ENCODE results near the gene SHISA9.

The SHISA9 gene

DNA sequence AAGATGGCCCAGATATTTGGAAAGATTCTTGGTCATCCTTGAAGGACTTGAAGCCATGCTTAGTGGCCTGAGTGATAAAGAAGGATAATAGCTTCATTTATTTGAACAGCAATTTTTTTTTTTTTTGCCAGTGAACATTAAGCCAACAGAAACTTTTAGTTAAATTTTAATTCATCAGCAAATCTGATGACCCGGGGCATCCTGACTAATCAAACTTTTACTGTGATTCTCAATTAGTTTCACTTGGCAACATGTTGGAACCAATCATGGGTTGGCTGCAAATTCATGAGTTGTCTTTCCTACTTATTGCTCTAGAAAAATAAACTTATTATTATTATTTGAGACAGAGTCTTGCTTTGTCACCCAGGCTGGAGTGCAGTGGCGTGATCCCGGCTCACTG lies 74.4 kb downstream of the SHISA9 start:
- DNase-seq (ENCODE audit: low spot score in 2 of 2), result no peak
- no peak overlapping the region for H3K27ac Mint-ChIP-seq (ENCODE audit: low read depth)
- peaks cover 6% of the 10 kb centered on the region for H3K9me3 Mint-ChIP-seq
- no peak for ATAC-seq (replicated peaks; ENCODE audit: extremely low read depth, poor library complexity, severe bottlenecking)
- H3K36me3 Mint-ChIP-seq (ENCODE audit: insufficient read depth), result no peaks in the 10 kb centered on the region
- H3K4me1 Mint-ChIP-seq, result no peaks in the 10 kb centered on the region
- no peak overlapping the region for H3K4me3 Mint-ChIP-seq
- H3K27me3 Mint-ChIP-seq, result no peaks in the 10 kb centered on the region

DNA sequence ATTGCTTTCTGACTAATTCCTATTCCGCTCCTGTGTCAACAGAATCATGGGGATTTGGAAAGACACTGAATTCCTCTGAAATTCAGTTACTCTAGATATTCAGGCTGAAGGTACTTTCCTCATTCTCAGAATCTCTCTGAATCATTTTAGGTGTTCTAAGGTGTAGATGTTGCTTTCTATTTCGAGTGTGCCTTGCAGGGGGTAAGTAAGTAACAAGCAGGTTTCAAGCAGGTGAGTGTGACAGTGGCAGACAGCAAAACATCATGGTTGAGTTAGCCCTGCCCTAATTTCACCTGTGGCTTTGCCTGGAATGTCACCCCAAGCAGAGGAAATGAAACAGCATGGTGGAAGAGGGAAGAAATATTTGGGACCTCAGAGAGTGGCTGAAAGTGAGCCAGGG lies 75.1 kb downstream of the SHISA9 start:
- no peak overlapping the region for H3K27ac Mint-ChIP-seq (ENCODE audit: low read depth)
- H3K27me3 Mint-ChIP-seq, result no peaks in the 10 kb centered on the region
- H3K4me3 Mint-ChIP-seq, result no peak overlapping the region
- no peak for ATAC-seq (replicated peaks; ENCODE audit: extremely low read depth, poor library complexity, severe bottlenecking)
- no peak for DNase-seq (ENCODE audit: low spot score in 2 of 2)
- H3K36me3 Mint-ChIP-seq (ENCODE audit: insufficient read depth), result no peaks in the 10 kb centered on the region
- H3K9me3 Mint-ChIP-seq, result peaks cover 11% of the 10 kb centered on the region
- no peaks in the 10 kb centered on the region for H3K4me1 Mint-ChIP-seq

DNA sequence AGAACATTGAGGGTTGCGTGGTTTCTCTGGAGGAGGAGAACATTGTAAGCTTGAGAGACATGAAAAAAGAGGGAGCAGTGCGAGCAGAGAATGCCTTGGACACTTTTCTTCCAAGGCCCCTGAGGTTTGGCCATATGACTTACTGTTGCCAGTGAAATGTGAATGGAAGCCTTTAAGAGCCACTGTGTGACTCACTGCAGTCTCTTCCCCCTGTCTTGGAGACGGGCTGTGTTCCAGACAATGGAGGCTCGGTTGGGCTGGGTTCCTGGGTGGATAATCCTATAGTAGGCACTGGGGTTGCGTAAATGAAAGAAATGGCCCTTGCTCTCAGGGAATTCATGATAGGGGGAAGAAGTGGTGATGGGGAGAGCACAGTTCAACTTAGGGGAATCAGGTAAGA lies 75.5 kb downstream of the SHISA9 start:
- DNase-seq (ENCODE audit: low spot score in 2 of 2), result no peak
- Mint-ChIP-seq H3K36me3 (ENCODE audit: insufficient read depth) (no peaks in the 10 kb centered on the region), H3K4me3 (no peak overlapping the region), H3K9me3 (peaks cover 14% of the 10 kb centered on the region), H3K4me1 (no peaks in the 10 kb centered on the region), H3K27ac (ENCODE audit: low read depth) (no peak overlapping the region), H3K27me3 (no peaks in the 10 kb centered on the region)
- no peak for ATAC-seq (replicated peaks; ENCODE audit: extremely low read depth, poor library complexity, severe bottlenecking)

DNA sequence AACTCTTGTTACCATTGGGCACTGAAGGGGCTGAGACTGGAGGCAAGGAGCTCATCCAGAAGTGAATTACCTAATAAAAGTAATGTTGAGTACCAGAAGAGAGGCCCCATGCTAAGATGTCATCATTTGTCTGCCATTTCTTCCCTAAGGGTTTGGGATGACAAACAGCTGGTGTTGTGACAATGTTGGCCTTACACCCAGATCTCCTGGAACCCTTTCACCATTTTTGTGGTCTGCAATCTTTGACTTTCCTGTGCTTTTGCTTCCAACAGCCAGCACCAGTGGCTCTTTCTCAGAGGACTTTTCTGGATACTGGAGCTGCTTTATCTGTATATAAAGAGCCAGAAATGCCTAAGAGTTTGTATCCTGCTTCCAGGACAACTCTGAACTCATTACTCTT lies 84.1 kb downstream of the SHISA9 start:
- DNase-seq (ENCODE audit: low spot score in 2 of 2) (no peak), ATAC-seq (replicated peaks; ENCODE audit: extremely low read depth, poor library complexity, severe bottlenecking) (no peak)
- Mint-ChIP-seq H3K9me3 (peaks cover 7% of the 10 kb centered on the region), H3K4me3 (no peak overlapping the region), H3K36me3 (ENCODE audit: insufficient read depth) (peaks cover 4% of the 10 kb centered on the region), H3K4me1 (no peaks in the 10 kb centered on the region), H3K27ac (ENCODE audit: low read depth) (no peak overlapping the region), H3K27me3 (no peaks in the 10 kb centered on the region)

DNA sequence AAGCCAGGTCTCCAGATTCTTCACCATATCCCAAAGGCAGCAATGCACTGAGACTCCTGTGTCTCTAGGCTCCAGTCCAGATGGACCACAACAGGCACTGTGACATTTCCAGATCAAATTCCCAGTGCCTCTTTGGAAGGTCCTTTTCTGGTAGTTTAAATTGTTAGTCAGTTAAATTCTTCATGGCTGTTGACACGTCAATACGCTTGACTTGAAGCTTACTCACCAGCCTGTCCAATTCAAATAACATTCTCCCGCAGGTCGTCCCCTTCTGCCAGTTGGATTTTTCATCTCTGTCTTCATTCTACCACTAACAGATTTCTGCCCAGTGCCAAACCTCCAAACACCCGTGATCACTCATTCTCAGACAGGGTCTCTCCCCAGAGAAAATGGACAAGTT lies 86.7 kb downstream of the SHISA9 start:
- Mint-ChIP-seq H3K27ac (ENCODE audit: low read depth) (no peak overlapping the region), H3K4me3 (no peak overlapping the region), H3K9me3 (no peaks in the 10 kb centered on the region), H3K36me3 (ENCODE audit: insufficient read depth) (peaks cover 2% of the 10 kb centered on the region), H3K27me3 (no peaks in the 10 kb centered on the region), H3K4me1 (no peaks in the 10 kb centered on the region)
- DNase-seq (ENCODE audit: low spot score in 2 of 2) (no peak), ATAC-seq (replicated peaks; ENCODE audit: extremely low read depth, poor library complexity, severe bottlenecking) (no peak)

DNA sequence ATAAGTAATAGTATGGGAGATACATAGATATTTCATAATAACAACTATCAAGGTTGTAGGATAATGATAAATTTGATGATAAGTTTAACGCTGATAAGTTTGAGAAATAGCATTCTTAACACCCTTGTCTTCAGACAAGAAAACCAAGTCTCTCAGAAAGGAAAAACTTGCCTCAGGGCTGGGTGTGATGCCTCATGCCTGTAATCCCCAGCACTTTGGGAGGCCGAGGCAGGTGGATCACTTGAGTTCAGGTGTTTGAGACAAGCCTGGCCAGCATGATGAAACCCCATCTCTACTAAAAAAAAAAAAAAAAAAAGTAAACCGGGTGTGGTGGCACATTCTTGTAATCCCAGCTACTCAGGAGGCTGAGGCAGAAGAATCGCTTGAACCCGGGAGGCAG lies 90.7 kb downstream of the SHISA9 start:
- no peaks in the 10 kb centered on the region for H3K4me1 Mint-ChIP-seq
- no peak overlapping the region for H3K4me3 Mint-ChIP-seq
- H3K9me3 Mint-ChIP-seq, result no peaks in the 10 kb centered on the region
- H3K27ac Mint-ChIP-seq (ENCODE audit: low read depth), result no peak overlapping the region
- no peaks in the 10 kb centered on the region for H3K27me3 Mint-ChIP-seq
- DNase-seq (ENCODE audit: low spot score in 2 of 2), result no peak
- no peak for ATAC-seq (replicated peaks; ENCODE audit: extremely low read depth, poor library complexity, severe bottlenecking)
- H3K36me3 Mint-ChIP-seq (ENCODE audit: insufficient read depth), result no peaks in the 10 kb centered on the region

DNA sequence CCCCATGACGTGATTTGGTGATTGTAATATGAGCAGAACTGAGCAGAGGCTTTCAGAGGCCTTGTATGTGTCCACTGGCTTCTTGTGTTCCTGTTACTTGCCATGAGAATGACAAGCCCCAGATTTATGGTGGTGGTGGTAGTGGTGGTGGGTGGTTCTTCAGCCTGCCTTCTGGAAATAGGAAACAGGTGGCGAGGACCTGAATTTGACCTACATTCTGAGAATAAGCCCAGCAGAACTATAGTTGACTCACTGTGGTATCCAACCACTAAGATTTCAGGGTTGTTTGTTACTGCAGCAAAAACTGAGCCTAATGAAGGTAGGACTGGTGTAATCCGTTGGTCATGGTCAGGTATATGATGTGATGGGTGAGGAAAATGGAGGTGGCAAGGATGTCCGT lies 93.0 kb downstream of the SHISA9 start:
- Mint-ChIP-seq H3K4me3 (no peak overlapping the region), H3K27ac (ENCODE audit: low read depth) (no peak overlapping the region), H3K4me1 (no peaks in the 10 kb centered on the region), H3K9me3 (no peaks in the 10 kb centered on the region), H3K36me3 (ENCODE audit: insufficient read depth) (no peaks in the 10 kb centered on the region), H3K27me3 (no peaks in the 10 kb centered on the region)
- DNase-seq (ENCODE audit: low spot score in 2 of 2) (no peak), ATAC-seq (replicated peaks; ENCODE audit: extremely low read depth, poor library complexity, severe bottlenecking) (no peak)

DNA sequence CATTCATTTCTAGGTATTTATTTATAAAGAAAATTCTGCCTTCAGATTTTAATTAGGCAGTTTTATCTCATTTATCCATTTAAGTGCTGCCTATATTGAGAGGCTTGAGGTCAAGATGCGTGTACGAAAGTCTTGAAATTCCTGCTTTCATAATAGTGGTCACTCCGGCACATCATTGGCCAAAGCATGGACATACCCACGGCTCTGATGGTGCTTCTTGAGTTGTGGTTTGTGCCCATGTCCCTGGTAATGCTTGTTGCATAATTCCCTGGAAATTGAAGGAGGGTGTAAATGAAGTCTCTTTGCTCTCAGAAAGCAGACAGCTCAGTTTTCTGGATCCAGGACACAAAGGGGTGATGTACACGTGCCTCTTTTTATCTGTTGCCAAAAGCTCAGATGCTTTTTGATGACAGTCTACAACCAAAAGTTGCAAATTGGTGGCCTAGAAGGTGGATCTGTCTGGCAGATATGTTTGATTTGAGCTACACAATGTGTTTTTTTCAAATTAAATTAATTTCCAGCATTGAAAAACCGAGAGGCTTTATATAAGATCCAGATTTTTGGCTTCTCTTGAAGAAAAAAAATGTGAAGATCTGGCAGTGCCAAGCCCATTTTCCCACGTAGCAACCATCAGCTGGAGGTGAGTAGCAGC lies 94.4 kb downstream of the SHISA9 start:
- H3K27ac Mint-ChIP-seq (ENCODE audit: low read depth), result no peak overlapping the region
- H3K27me3 Mint-ChIP-seq, result no peaks in the 10 kb centered on the region
- H3K4me1 Mint-ChIP-seq, result no peaks in the 10 kb centered on the region
- H3K36me3 Mint-ChIP-seq (ENCODE audit: insufficient read depth), result no peaks in the 10 kb centered on the region
- DNase-seq (ENCODE audit: low spot score in 2 of 2) (no peak), ATAC-seq (replicated peaks; ENCODE audit: extremely low read depth, poor library complexity, severe bottlenecking) (no peak)
- H3K9me3 Mint-ChIP-seq, result no peaks in the 10 kb centered on the region
- no peak overlapping the region for H3K4me3 Mint-ChIP-seq

DNA sequence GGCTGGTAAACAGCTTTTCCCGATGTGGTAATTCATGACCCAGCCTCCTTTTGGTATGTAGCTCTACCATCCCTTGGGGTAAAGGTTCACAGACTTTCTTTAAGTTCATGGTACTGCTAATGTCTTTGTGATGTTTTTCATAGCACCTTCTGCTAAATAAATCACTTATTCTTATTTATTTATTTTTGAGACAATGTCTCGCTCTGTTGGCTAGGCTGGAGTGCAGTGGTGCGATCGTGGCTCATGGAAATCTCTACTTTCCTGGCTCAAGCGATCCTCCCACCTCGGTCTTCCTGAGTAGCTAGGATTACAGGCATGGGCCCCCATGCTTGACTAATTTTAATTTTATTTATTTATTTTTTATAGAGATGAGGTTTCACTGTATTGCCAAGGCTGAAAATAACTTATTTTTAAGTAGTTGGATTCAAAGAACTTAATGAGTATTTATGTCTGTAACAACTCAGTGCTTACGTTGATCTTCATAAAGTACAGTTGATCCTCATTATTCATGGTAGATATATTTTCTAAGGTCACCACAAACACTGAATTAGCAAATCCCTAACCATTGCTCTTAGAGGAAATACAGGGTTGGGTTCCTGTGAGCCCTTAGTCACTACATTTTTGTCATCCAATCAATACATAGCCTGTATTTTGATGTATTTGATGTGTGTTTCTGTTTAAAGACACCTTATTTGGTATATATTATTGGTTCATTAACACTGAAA lies 97.1 kb downstream of the SHISA9 start:
- Mint-ChIP-seq H3K4me1 (no peaks in the 10 kb centered on the region), H3K36me3 (ENCODE audit: insufficient read depth) (no peaks in the 10 kb centered on the region), H3K9me3 (no peaks in the 10 kb centered on the region), H3K27ac (ENCODE audit: low read depth) (no peak overlapping the region), H3K27me3 (peaks cover 7% of the 10 kb centered on the region), H3K4me3 (no peak overlapping the region)
- ATAC-seq (replicated peaks; ENCODE audit: extremely low read depth, poor library complexity, severe bottlenecking) (no peak), DNase-seq (ENCODE audit: low spot score in 2 of 2) (no peak)

DNA sequence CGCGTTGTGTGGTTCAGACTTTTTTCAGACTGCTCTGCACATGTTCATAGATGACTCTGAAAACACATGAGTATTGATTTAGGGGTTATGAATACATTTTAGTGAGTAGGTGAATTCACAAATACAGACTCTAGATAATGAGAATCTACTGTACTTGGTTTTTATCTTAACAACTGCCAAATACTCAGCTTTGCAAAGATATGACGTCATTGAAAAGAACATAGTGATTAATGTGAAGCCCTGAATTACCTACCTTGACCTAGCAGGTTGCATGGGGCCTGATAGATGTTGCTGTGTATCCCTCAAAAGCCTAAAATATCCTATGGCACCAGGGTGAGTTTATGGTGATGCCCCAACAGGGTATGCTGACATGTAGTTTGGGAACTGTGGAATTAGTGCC lies 98.0 kb downstream of the SHISA9 start:
- H3K27me3 Mint-ChIP-seq, result peaks cover 7% of the 10 kb centered on the region
- DNase-seq (ENCODE audit: low spot score in 2 of 2) (no peak), ATAC-seq (replicated peaks; ENCODE audit: extremely low read depth, poor library complexity, severe bottlenecking) (no peak)
- H3K9me3 Mint-ChIP-seq, result no peaks in the 10 kb centered on the region
- H3K36me3 Mint-ChIP-seq (ENCODE audit: insufficient read depth), result no peaks in the 10 kb centered on the region
- no peak overlapping the region for H3K4me3 Mint-ChIP-seq
- no peak overlapping the region for H3K27ac Mint-ChIP-seq (ENCODE audit: low read depth)
- H3K4me1 Mint-ChIP-seq, result no peaks in the 10 kb centered on the region

DNA sequence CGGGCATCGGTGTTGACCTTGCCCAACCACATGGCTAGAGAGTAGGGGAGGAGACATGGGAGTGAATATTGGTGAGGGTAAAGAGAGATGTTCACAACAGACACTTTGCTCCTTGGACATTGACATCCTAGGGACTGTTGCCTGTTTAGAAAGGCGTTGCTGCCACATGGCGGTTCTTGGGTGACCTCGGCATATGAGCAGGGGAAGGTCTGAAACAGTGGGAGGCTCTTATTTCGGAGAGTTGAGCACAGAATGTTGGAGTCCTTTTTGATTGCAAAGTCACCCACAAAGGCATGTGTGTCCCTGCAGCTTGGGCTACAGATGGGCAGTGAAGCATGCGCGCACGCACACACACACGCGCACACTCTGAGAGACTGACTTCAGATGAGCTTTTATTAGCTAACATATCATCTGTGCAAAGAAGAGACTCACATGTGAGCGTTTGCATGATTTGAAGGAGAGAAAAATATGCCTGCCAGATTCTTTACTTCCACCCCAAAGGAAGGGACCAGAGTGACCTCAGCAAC lies 104.4 kb downstream of the SHISA9 start:
- H3K9me3 Mint-ChIP-seq, result peaks cover 20% of the 10 kb centered on the region
- ATAC-seq (replicated peaks; ENCODE audit: extremely low read depth, poor library complexity, severe bottlenecking), result no peak
- no peaks in the 10 kb centered on the region for H3K36me3 Mint-ChIP-seq (ENCODE audit: insufficient read depth)
- no peaks in the 10 kb centered on the region for H3K4me1 Mint-ChIP-seq
- no peak for DNase-seq (ENCODE audit: low spot score in 2 of 2)
- H3K27ac Mint-ChIP-seq (ENCODE audit: low read depth), result no peak overlapping the region
- no peak overlapping the region for H3K4me3 Mint-ChIP-seq
- H3K27me3 Mint-ChIP-seq, result peaks cover 7% of the 10 kb centered on the region

DNA sequence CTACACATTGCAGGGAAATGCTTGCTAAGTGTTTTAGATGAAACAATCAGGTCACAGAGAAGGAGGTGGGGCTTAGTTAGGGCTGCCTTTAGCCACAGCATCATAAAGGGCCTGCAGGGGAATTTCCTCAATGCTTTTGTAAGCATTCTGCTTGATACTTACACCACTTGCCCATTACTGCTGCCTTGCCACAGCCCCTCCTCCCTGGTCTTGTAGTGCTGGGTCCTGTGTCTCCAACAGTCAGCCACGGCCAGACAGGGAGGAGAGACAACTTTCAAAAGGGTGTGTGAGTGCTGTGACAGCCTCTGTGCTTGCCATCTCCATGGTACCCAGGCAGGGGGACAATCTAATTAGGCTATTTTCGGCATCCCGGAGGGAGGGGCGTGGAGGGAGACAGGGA lies 111.2 kb downstream of the SHISA9 start:
- H3K36me3 Mint-ChIP-seq (ENCODE audit: insufficient read depth), result peaks cover 2% of the 10 kb centered on the region
- no peak for ATAC-seq (replicated peaks; ENCODE audit: extremely low read depth, poor library complexity, severe bottlenecking)

DNA sequence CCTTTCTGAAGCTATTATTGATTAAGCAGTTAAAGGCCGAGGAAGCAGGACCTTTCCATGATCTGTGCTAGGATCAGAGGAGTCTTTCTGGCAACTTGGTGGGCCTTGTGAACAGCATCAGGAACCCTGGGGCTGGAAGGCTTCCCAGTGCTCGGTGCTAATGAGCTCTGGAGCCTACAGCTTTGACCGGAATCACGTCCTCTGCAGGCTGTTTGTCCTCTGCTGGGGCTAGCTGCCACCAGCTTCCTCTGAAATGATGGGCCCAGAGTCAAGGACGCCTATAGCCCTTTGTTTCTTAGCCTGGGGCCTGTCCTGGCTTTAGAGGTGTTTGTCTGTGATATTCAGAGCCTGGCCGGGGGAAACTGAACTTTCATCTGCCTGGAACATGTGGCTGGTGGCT lies 111.6 kb downstream of the SHISA9 start:
- DNase-seq (ENCODE audit: low spot score in 2 of 2), result no peak
- no peak overlapping the region for H3K27ac Mint-ChIP-seq (ENCODE audit: low read depth)
- H3K9me3 Mint-ChIP-seq, result peaks cover 7% of the 10 kb centered on the region
- peaks cover 2% of the 10 kb centered on the region for H3K36me3 Mint-ChIP-seq (ENCODE audit: insufficient read depth)
- H3K4me3 Mint-ChIP-seq, result no peak overlapping the region
- no peak for ATAC-seq (replicated peaks; ENCODE audit: extremely low read depth, poor library complexity, severe bottlenecking)
- no peaks in the 10 kb centered on the region for H3K27me3 Mint-ChIP-seq
- no peaks in the 10 kb centered on the region for H3K4me1 Mint-ChIP-seq

More for the DNA sequence above, 111.2 kb downstream of the SHISA9 start:
- H3K27me3 Mint-ChIP-seq, result no peaks in the 10 kb centered on the region
- no peak overlapping the region for H3K4me3 Mint-ChIP-seq
- H3K4me1 Mint-ChIP-seq, result no peaks in the 10 kb centered on the region
- H3K9me3 Mint-ChIP-seq, result peaks cover 10% of the 10 kb centered on the region
- H3K27ac Mint-ChIP-seq (ENCODE audit: low read depth), result no peak overlapping the region
- no peak for DNase-seq (ENCODE audit: low spot score in 2 of 2)

Data from central memory CD8-positive, alpha-beta T cell (primary cell).